H9 (cell line): ENCODE data around the gene TTC31. TPM values are rescaled to one million over a fixed set of nuclear protein-coding genes. Genes with fewer than 3 reads are reported as not detected.
A peak's percentile ranks its signal among the peaks of the same experiment; 100 is the strongest.

Experiments
- DNase-seq: peaks from one replicate; pipeline ENCODE4 v3.0.0-alpha.2; 2017
- H2AFZ ChIP-seq: one replicate; pipeline ENCODE4 v1.6.1; 2013; ENCODE audit warnings: mild to moderate bottlenecking, low read length, control low read depth, moderate library complexity
- H2AK5ac ChIP-seq: 2 replicates; pipeline ENCODE4 v1.6.1; 2013; ENCODE audit warnings: low read length, control low read depth, mixed read lengths; ENCODE audit not compliant: insufficient read length
- H2BK120ac ChIP-seq: one replicate; pipeline ENCODE4 v1.6.1; 2013; ENCODE audit warnings: low read depth, mild to moderate bottlenecking, low read length, control low read depth, inconsistent platforms; ENCODE audit not compliant: poor library complexity, severe bottlenecking
- H2BK12ac ChIP-seq: 2 replicates; pipeline ENCODE4 v1.6.1; 2013; ENCODE audit warnings: low read length, control low read depth, mixed read lengths, low read depth; ENCODE audit not compliant: insufficient read length
- H2BK15ac ChIP-seq: 2 replicates; pipeline ENCODE4 v1.6.1; 2013; ENCODE audit warnings: low read depth, low read length, control low read depth
- H2BK20ac ChIP-seq: one replicate; pipeline ENCODE4 v1.6.1; 2013; ENCODE audit warnings: low read depth, mild to moderate bottlenecking, low read length, control low read depth, inconsistent platforms; ENCODE audit not compliant: poor library complexity, severe bottlenecking
- H2BK5ac ChIP-seq: 2 replicates; pipeline ENCODE4 v1.6.1; 2013; ENCODE audit warnings: low read length, control low read depth, mixed read lengths; ENCODE audit not compliant: insufficient read length
- H3K14ac ChIP-seq: 2 replicates; pipeline ENCODE4 v1.6.1; 2013; ENCODE audit warnings: low read length, control low read depth; ENCODE audit not compliant: insufficient read depth
- H3K18ac ChIP-seq: 2 replicates; pipeline ENCODE4 v1.6.1; 2013; ENCODE audit warnings: low read depth, mild to moderate bottlenecking, mixed read lengths, low read length, control low read depth; ENCODE audit not compliant: insufficient read length
- H3K23ac ChIP-seq: 2 replicates; pipeline ENCODE4 v1.6.1; 2013; ENCODE audit warnings: low read length, control low read depth, mixed read lengths, low read depth; ENCODE audit not compliant: insufficient read length
- H3K23me2 ChIP-seq: 2 replicates; pipeline ENCODE4 v1.6.1; 2013; ENCODE audit warnings: low read depth, mild to moderate bottlenecking, mixed read lengths, low read length, control low read depth; ENCODE audit not compliant: insufficient read length, poor library complexity, severe bottlenecking
- H3K27ac ChIP-seq: 2 replicates; pipeline ENCODE4 v1.5.1; 2013; ENCODE audit warnings: low read length, control low read depth, mixed read lengths, low read depth; ENCODE audit not compliant: insufficient read length
- H3K27me3 ChIP-seq: 2 replicates; pipeline ENCODE4 v1.6.1; 2013; ENCODE audit warnings: low read length, control low read depth, inconsistent platforms; ENCODE audit not compliant: insufficient read depth
- H3K4ac ChIP-seq: 2 replicates; pipeline ENCODE4 v1.6.1; 2013; ENCODE audit warnings: low read depth, mild to moderate bottlenecking, control low read depth, inconsistent platforms, low read length, moderate library complexity
- H3K4me1 ChIP-seq: 2 replicates; pipeline ENCODE4 v1.6.1; 2013; ENCODE audit warnings: low read length, control low read depth, inconsistent platforms; ENCODE audit not compliant: insufficient read depth
- H3K4me2 ChIP-seq: 2 replicates; pipeline ENCODE4 v1.6.1; 2013; ENCODE audit warnings: low read length, control low read depth, mixed read lengths; ENCODE audit not compliant: insufficient read length, insufficient read depth
- H3K56ac ChIP-seq: 2 replicates; pipeline ENCODE4 v1.6.1; 2013; ENCODE audit warnings: low read depth, mild to moderate bottlenecking, mixed read lengths, low read length, control low read depth; ENCODE audit not compliant: insufficient read length
- H3K79me1 ChIP-seq: 2 replicates; pipeline ENCODE4 v1.6.1; 2013; ENCODE audit warnings: low read depth, mild to moderate bottlenecking, moderate library complexity, low read length, control low read depth, inconsistent platforms; ENCODE audit not compliant: insufficient read depth, poor library complexity, severe bottlenecking
- H3K79me2 ChIP-seq: 2 replicates; pipeline ENCODE4 v1.6.1; 2013; ENCODE audit warnings: low read length, control low read depth, inconsistent platforms; ENCODE audit not compliant: insufficient read depth
- H3K9ac ChIP-seq: 2 replicates; pipeline ENCODE4 v1.6.1; 2013; ENCODE audit warnings: low read length, control low read depth, mixed read lengths; ENCODE audit not compliant: insufficient read length; ENCODE audit errors: extremely low read depth
- H3K9me3 ChIP-seq: one replicate; pipeline ENCODE4 v1.6.1; 2013; ENCODE audit warnings: low read depth, low read length, inconsistent platforms; ENCODE audit not compliant: control insufficient read depth
- H3T11ph ChIP-seq: one replicate; pipeline ENCODE4 v1.6.1; 2013; ENCODE audit warnings: mild to moderate bottlenecking, low read length, control low read depth, inconsistent platforms
- H4K20me1 ChIP-seq: one replicate; pipeline ENCODE4 v1.6.1; 2013; ENCODE audit not compliant: control insufficient read depth, insufficient read length, insufficient read depth
- H4K5ac ChIP-seq: 2 replicates; pipeline ENCODE4 v1.6.1; 2013; ENCODE audit warnings: low read depth, mild to moderate bottlenecking, mixed read lengths, low read length, control low read depth; ENCODE audit not compliant: insufficient read length
- H4K8ac ChIP-seq: replicated peaks from 2 replicates; pipeline ENCODE4 v1.6.1; 2013; ENCODE audit warnings: low read length, control low read depth, mixed read lengths, low read depth; ENCODE audit not compliant: insufficient read length
- H4K91ac ChIP-seq: 2 replicates; pipeline ENCODE4 v1.6.1; 2013; ENCODE audit warnings: low read depth, mild to moderate bottlenecking, moderate library complexity, mixed read lengths, low read length, control low read depth; ENCODE audit not compliant: insufficient read length
- H3K27ac Mint-ChIP-seq, 3 experiments: 2 replicates in 2 of 3; 3 replicates in 1 of 3; pipeline ENCODE4 v1.8.0; 2020 to 2021; ENCODE audit warnings: mixed read lengths in 3 of 3, mild to moderate bottlenecking in 1 of 3, moderate library complexity in 1 of 3
- H3K27me3 Mint-ChIP-seq: 2 replicates; pipeline ENCODE4 v1.8.0; 2021; ENCODE audit warnings: low read depth, mild to moderate bottlenecking, moderate library complexity, mixed read lengths
- H3K36me3 Mint-ChIP-seq, 3 experiments: 2 replicates in 2 of 3; 3 replicates in 1 of 3; pipeline ENCODE4 v1.8.0; 2020 to 2021; ENCODE audit warnings: low read depth in 3 of 3, mixed read lengths in 3 of 3; ENCODE audit not compliant: insufficient read depth in 1 of 3
- H3K4me1 Mint-ChIP-seq, 2 experiments: 2 replicates each; pipeline ENCODE4 v1.8.0; 2020; ENCODE audit warnings: mixed read lengths in 2 of 2
- H3K4me3 Mint-ChIP-seq, 2 experiments: 2 replicates in 1 of 2; 3 replicates in 1 of 2; pipeline ENCODE4 v1.8.0; 2020 to 2021; ENCODE audit warnings: mild to moderate bottlenecking in 2 of 2, mixed read lengths in 2 of 2, moderate library complexity in 1 of 2
- H3K9me3 Mint-ChIP-seq, 2 experiments: 2 replicates in 1 of 2; 3 replicates in 1 of 2; pipeline ENCODE4 v1.8.0; 2020; ENCODE audit warnings: mild to moderate bottlenecking in 2 of 2, mixed read lengths in 2 of 2, moderate library complexity in 1 of 2
- WGBS: extraction: QIAGEN DNeasy Blood & Tissue Kit; methylation state at CpG from one replicate; pipeline ENCODE4 v1.1.7; 2013; ENCODE audit warnings: missing lambda C conversion rate, low lambda C conversion rate, mixed read lengths; ENCODE audit not compliant: insufficient read length; ENCODE audit errors: extremely low coverage; 5-methylcytosine and 5-hydroxymethylcytosine counted together
- total RNA-seq: library from RNA; stranded (reverse); gene quantifications from 2 replicates; pipeline ENCODE4 v1.2.1, GENCODE V29; 2021
- TF ChIP-seq, protein P1 (sequence below): fragments of 200-600 bp; sonication (generic); conservative IDR thresholded peaks from 3 replicates; pipeline ENCODE4 v1.8.0; 2021; ENCODE audit warnings: antibody characterized with exemption, mild to moderate bottlenecking

The TTC31 gene
- total RNA-seq, 1 experiment from 2014 or later, result 33.3 TPM

DNA sequence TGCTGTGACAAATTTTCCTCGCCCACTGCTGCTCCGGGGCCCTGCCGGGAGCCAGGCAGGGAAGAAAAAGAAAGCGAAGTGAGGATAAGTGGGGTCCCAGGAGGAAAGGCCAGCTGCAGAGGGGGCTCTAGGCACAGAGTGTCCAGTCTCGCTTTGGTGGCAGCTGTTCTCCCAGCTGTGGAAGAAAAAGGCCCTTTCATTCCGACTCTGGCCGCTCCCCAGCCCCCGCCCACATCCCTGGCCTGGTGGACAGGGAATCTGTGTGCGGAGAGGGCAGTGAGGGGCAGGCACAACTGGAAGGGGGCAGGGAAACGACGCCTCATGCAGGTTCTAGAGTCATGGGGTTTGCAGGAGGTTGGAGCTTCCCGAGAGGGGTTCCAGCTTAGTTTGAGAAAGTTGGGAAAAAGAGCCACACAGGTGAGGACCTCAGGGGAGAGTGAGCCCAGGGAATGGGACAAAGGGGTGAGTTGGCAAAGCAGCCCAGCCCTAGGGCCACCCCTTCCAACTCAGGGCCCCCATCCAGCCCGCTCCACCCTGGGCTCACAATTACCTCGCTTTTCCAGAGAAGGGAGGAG lies 43.0 kb upstream of the TTC31 start:
- Histone ChIP-seq H4K20me1 (no peaks in the 10 kb centered on the region), H3K4me1 (peaks cover 3% of the 10 kb centered on the region; the same call in 1 of the 2 replicates), H3T11ph (no peak overlapping the region), H3K4ac (no peak overlapping the region), H2BK120ac (no peak overlapping the region), H4K91ac (no peak overlapping the region), H2BK5ac (peak overlapping the region; percentile 38), H2BK15ac (no peak overlapping the region), H3K79me2 (peaks cover 21% of the 10 kb centered on the region; the same call in 1 of the 2 replicates), H4K8ac (no peak overlapping the region), H3K27ac (no peak overlapping the region), H3K79me1 (peaks cover 7% of the 10 kb centered on the region), H3K9ac (peak overlapping the region; percentile 65), H2AK5ac (no peak overlapping the region), H3K4me2 (peak overlapping the region; percentile 80), H3K23me2 (peaks cover 11% of the 10 kb centered on the region), H2AFZ (no peak overlapping the region), H2BK12ac (no peak overlapping the region), H2BK20ac (no peak overlapping the region), H3K56ac (no peak overlapping the region), H3K27me3 (no peaks in the 10 kb centered on the region), H3K9me3 (no peaks in the 10 kb centered on the region), H3K18ac (peak overlapping the region; percentile 36), H3K14ac (peak overlapping the region; percentile 86), H4K5ac (no peak overlapping the region), H3K23ac (no peak overlapping the region)
- H3K9me3 Mint-ChIP-seq, result no peaks in the 10 kb centered on the region
- TF ChIP-seq, protein P1, sequence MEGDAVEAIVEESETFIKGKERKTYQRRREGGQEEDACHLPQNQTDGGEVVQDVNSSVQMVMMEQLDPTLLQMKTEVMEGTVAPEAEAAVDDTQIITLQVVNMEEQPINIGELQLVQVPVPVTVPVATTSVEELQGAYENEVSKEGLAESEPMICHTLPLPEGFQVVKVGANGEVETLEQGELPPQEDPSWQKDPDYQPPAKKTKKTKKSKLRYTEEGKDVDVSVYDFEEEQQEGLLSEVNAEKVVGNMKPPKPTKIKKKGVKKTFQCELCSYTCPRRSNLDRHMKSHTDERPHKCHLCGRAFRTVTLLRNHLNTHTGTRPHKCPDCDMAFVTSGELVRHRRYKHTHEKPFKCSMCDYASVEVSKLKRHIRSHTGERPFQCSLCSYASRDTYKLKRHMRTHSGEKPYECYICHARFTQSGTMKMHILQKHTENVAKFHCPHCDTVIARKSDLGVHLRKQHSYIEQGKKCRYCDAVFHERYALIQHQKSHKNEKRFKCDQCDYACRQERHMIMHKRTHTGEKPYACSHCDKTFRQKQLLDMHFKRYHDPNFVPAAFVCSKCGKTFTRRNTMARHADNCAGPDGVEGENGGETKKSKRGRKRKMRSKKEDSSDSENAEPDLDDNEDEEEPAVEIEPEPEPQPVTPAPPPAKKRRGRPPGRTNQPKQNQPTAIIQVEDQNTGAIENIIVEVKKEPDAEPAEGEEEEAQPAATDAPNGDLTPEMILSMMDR, result no peak
- no peak for DNase-seq
- peaks cover 11% of the 10 kb centered on the region for H3K27me3 Mint-ChIP-seq
- H3K36me3 Mint-ChIP-seq, result peaks cover 11 to 26% (median 23%) of the 10 kb centered on the region in 3 experiments
- peaks cover 31 to 43% of the 10 kb centered on the region in 2 experiments for H3K4me1 Mint-ChIP-seq
- peak overlapping the region; percentile 95 to 99 for H3K4me3 Mint-ChIP-seq
- peak overlapping the region; percentile 75 to 98 (median 90); a peak in 6 of 7 replicates for H3K27ac Mint-ChIP-seq
- no CpG with 5 or more reads among the region's 14 CpGs for WGBS
